ENCODE measurements around the gene BRAP. TPM values are rescaled to one million over a fixed set of nuclear protein-coding genes. Genes with fewer than 3 reads are reported as not detected.

Gene BRAP
- total RNA-seq, 1 donor from 2014 or later = 16.9 TPM

Other genes starting within 250 kb of the BRAP start
- gene ATXN2, start 86.6 kb downstream of the BRAP start, total RNA-seq = 32.1 and 51.8 TPM in 2 replicates
- gene ACAD10, start 97 bp upstream of the BRAP start, total RNA-seq = 18.5 and 18.9 TPM in 2 replicates
- 40.3 and 69.5 TPM in 2 replicates for gene ALDH2, start 81.0 kb upstream of the BRAP start, total RNA-seq
- gene MAPKAPK5, start 156.3 kb upstream of the BRAP start, total RNA-seq = 32.7 and 40.4 TPM in 2 replicates